Measurements from ENCODE around the gene TRMT61B.

DNA sequence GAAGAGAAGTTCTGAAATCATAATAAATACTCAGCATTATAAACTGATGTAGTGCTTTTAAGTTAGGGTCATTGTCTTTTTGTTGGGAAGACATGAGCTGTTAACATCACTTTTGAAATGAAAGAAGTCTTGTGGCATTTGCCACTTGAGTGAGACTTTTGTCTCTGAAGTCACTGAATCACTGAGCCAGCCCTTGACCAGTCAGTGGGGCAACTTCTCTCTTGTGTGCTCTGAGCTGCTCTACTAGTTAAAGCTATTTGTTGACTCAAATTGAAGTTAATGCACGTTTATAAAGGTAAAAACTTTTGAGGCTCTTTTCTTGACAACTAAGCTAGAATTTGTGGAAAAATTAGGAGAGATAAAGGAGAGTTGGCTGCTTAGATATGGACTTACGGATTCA, 31.1 kb upstream of the TRMT61B start:
- TF ChIP-seq YY1 (IDR thresholded peaks at IDR 0.05; ENCODE audit: insufficient read depth, insufficient read length) (no peak), ZNF274 (IDR thresholded peaks at IDR 0.05; ENCODE audit: low read depth, low read length) (no peak), SUZ12 (IDR thresholded peaks at IDR 0.05; ENCODE audit: extremely low read depth, insufficient read depth, insufficient read length) (no peak)

All from NT2/D1 (cell line).